Measurements from ENCODE around the gene ATXN7L1.

DNA sequence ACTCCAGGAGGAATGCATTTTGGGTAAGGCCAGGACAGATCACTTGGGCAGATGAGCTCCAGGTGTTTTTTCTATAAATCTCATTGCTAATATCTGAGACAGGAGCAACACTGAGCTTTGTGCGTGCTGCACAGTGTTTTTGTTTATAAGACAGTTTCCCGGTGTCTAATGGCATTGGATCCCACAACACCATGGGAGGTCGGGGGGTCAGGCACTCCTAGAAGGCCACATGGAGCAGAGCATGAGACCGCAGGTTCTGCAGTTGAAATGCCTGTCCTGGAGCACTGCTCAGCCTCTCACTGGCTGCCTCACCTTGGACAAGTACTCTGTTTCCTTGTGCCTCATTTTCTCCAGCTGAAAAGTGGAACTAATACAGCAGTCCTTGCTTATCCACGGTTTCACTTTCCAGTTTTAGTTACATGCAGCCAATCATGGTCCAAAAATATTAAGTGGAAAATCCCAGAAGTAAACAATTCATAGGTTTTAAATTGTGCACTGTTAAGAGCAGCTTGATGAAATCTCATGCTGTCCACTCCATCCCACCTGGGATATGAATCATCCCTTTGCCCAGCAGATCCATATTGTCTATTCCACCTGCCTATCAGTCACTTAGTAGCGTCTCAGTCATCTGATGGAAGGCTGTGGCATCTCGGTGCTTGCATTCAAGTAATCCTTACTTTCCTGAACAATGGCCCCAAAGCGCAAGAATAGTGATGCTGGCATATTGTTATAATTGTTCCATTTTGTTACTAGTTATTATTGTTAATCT lies 35.2 kb downstream of the ATXN7L1 start:
- TF ChIP-seq EZH2 (IDR thresholded peaks at IDR 0.05; ENCODE audit: low read depth): no peak
- TF ChIP-seq, protein P1, sequence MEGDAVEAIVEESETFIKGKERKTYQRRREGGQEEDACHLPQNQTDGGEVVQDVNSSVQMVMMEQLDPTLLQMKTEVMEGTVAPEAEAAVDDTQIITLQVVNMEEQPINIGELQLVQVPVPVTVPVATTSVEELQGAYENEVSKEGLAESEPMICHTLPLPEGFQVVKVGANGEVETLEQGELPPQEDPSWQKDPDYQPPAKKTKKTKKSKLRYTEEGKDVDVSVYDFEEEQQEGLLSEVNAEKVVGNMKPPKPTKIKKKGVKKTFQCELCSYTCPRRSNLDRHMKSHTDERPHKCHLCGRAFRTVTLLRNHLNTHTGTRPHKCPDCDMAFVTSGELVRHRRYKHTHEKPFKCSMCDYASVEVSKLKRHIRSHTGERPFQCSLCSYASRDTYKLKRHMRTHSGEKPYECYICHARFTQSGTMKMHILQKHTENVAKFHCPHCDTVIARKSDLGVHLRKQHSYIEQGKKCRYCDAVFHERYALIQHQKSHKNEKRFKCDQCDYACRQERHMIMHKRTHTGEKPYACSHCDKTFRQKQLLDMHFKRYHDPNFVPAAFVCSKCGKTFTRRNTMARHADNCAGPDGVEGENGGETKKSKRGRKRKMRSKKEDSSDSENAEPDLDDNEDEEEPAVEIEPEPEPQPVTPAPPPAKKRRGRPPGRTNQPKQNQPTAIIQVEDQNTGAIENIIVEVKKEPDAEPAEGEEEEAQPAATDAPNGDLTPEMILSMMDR (conservative IDR thresholded peaks at IDR 0.05): no peak
